IMR-90 (cell line): ENCODE results near the gene DTX3. TPM values are rescaled to one million over a fixed set of nuclear protein-coding genes. Genes with fewer than 3 reads are reported as not detected.

Source experiments
- ATAC-seq: fragments of 200-7000 bp; cut with Tn5 transposase; 2 replicates; pipeline ENCODE4 v1.9.1; 2020; ENCODE audit warnings: low read depth, mild to moderate bottlenecking, moderate library complexity
- BruUV-seq: library from RNA; stranded (reverse); fragments of 400-500 nt; replicated peaks from 2 replicates; lab custom pipeline; 2021; lab: Mats Ljungman, UMichigan
- CTCF ChIA-PET: fragments of 300-600 bp; formaldehyde crosslinking; extraction: SDS; loops from one replicate; lab custom pipeline; 2021; ENCODE audit warnings: antibody characterized with exemption; lab: Yijun Ruan, JAX
- POLR2A ChIA-PET: fragments of 300-600 bp; sonication (Branson Sonifier 250); formaldehyde crosslinking; loops from one replicate; lab custom pipeline; 2022; ENCODE audit warnings: antibody characterized with exemption; ENCODE audit not compliant: unreplicated experiment; lab: Charles Lee
- DNase-seq: peaks from one replicate; pipeline ENCODE4 v3.0.0; 2013
- H2AFZ ChIP-seq: replicated peaks from 2 replicates; pipeline ENCODE3; 2013; ENCODE audit warnings: low read length, mild to moderate bottlenecking; ENCODE audit not compliant: poor library complexity
- H2AK5ac ChIP-seq: 2 replicates; pipeline ENCODE4 v1.6.1; 2013; ENCODE audit warnings: low read depth, low read length, inconsistent platforms
- H2AK9ac ChIP-seq: replicated peaks from 2 replicates; pipeline ENCODE3; 2013; ENCODE audit warnings: mild to moderate bottlenecking, low read depth, low read length, moderate library complexity; ENCODE audit not compliant: poor library complexity
- H2BK120ac ChIP-seq: 2 replicates; pipeline ENCODE4 v1.6.1; 2013; ENCODE audit warnings: low read depth, low read length, inconsistent platforms
- H2BK15ac ChIP-seq: 3 replicates; pipeline ENCODE4 v1.6.1; 2013; ENCODE audit warnings: low read depth, low read length, inconsistent platforms
- H2BK20ac ChIP-seq: 2 replicates; pipeline ENCODE4 v1.6.1; 2013; ENCODE audit warnings: low read depth, mild to moderate bottlenecking, inconsistent platforms, low read length, moderate library complexity
- H2BK5ac ChIP-seq: 2 replicates; pipeline ENCODE4 v1.6.1; 2013; ENCODE audit warnings: mild to moderate bottlenecking, low read depth, low read length, inconsistent platforms; ENCODE audit not compliant: poor library complexity, severe bottlenecking
- H3K14ac ChIP-seq: replicated peaks from 2 replicates; pipeline ENCODE4 v1.6.1; 2013; ENCODE audit warnings: low read depth, low read length, inconsistent platforms
- H3K18ac ChIP-seq: 2 replicates; pipeline ENCODE4 v1.6.1; 2013; ENCODE audit warnings: low read depth, low read length, control low read depth
- H3K23ac ChIP-seq: 2 replicates; pipeline ENCODE4 v1.6.1; 2013; ENCODE audit warnings: low read depth, low read length, inconsistent platforms
- H3K27ac ChIP-seq: 2 replicates; pipeline ENCODE4 v1.5.1; 2013; ENCODE audit warnings: mild to moderate bottlenecking, control low read depth, low read length; ENCODE audit not compliant: insufficient read depth
- H3K27me3 ChIP-seq: 2 replicates; pipeline ENCODE4 v1.6.1; 2013; ENCODE audit warnings: low read length; ENCODE audit not compliant: control insufficient read depth, insufficient read depth
- H3K36me3 ChIP-seq: 2 replicates; pipeline ENCODE4 v1.6.1; 2013; ENCODE audit warnings: low read length, mixed read lengths; ENCODE audit not compliant: control insufficient read depth, insufficient read depth
- H3K4ac ChIP-seq: 2 replicates; pipeline ENCODE4 v1.6.1; 2013; ENCODE audit warnings: low read depth, low read length, inconsistent platforms
- H3K4me1 ChIP-seq: 2 replicates; pipeline ENCODE4 v1.6.1; 2013; ENCODE audit warnings: low read length, mixed read lengths; ENCODE audit not compliant: control insufficient read depth, insufficient read depth
- H3K4me2 ChIP-seq: 2 replicates; pipeline ENCODE4 v1.6.1; 2013; ENCODE audit warnings: low read depth, mild to moderate bottlenecking, control low read depth, low read length, moderate library complexity
- H3K4me3 ChIP-seq: 2 replicates; pipeline ENCODE4 v1.5.1; 2013; ENCODE audit warnings: low read depth, mild to moderate bottlenecking, control low read depth, low read length, moderate library complexity; ENCODE audit not compliant: insufficient read depth
- H3K56ac ChIP-seq: 2 replicates; pipeline ENCODE4 v1.6.1; 2013; ENCODE audit warnings: low read length, inconsistent platforms; ENCODE audit not compliant: insufficient read depth; ENCODE audit errors: extremely low read depth
- H3K79me1 ChIP-seq, 2 experiments: 2 replicates each; pipeline ENCODE4 v1.6.1; 2013; ENCODE audit warnings: low read length in 2 of 2, inconsistent platforms in 1 of 2, low read depth in 1 of 2
- H3K9ac ChIP-seq: 2 replicates; pipeline ENCODE4 v1.6.1; 2013; ENCODE audit warnings: low read depth, low read length, control low read depth
- H3K9me1 ChIP-seq: 2 replicates; pipeline ENCODE4 v1.6.1; 2013; ENCODE audit warnings: low read length, inconsistent platforms; ENCODE audit not compliant: insufficient read depth
- H3K9me3 ChIP-seq: 2 replicates; pipeline ENCODE4 v1.6.1; 2013; ENCODE audit warnings: low read length; ENCODE audit not compliant: control insufficient read depth, insufficient read depth
- H4K20me1 ChIP-seq: 2 replicates; pipeline ENCODE4 v1.6.1; 2013; ENCODE audit warnings: low read length, inconsistent platforms; ENCODE audit not compliant: insufficient read depth
- H4K5ac ChIP-seq: 2 replicates; pipeline ENCODE4 v1.6.1; 2013; ENCODE audit warnings: mild to moderate bottlenecking, low read depth, low read length, control low read depth
- H4K8ac ChIP-seq, 2 experiments: 2 replicates each; pipeline ENCODE4 v1.6.1; 2013; ENCODE audit warnings: low read depth in 2 of 2, low read length in 2 of 2, control low read depth in 1 of 2, inconsistent platforms in 1 of 2
- H4K91ac ChIP-seq: 2 replicates; pipeline ENCODE4 v1.6.1; 2013; ENCODE audit warnings: low read depth, low read length, inconsistent platforms; ENCODE audit not compliant: insufficient read depth
- BHLHE40 ChIP-seq: fragments of 150-350 bp; IDR thresholded peaks from 2 replicates; pipeline ENCODE4 v1.6.1; 2016; ENCODE audit warnings: mild to moderate bottlenecking, low read depth, low read length
- CEBPB ChIP-seq: IDR thresholded peaks from 2 replicates; pipeline ENCODE4 v1.6.1; 2012; ENCODE audit warnings: low read depth, low read length, improper control_type of control experiment
- CHD1 ChIP-seq: IDR thresholded peaks from 2 replicates; pipeline ENCODE4 v1.6.1; 2012; ENCODE audit warnings: low read depth, low read length, improper control_type of control experiment
- FOS ChIP-seq: fragments of 150-350 bp; IDR thresholded peaks from 2 replicates; pipeline ENCODE4 v1.6.1; 2016; ENCODE audit warnings: low read depth, low read length
- MAFK ChIP-seq: IDR thresholded peaks from 2 replicates; pipeline ENCODE4 v1.6.1; 2012; ENCODE audit warnings: low read depth, low read length, improper control_type of control experiment
- MAZ ChIP-seq: IDR thresholded peaks from 2 replicates; pipeline ENCODE4 v1.6.1; 2012; ENCODE audit warnings: low read depth, mild to moderate bottlenecking, low read length, improper control_type of control experiment, moderate library complexity, borderline replicate concordance
- MXI1 ChIP-seq: IDR thresholded peaks from 2 replicates; pipeline ENCODE4 v1.6.1; 2012; ENCODE audit warnings: low read depth, mild to moderate bottlenecking, low read length, moderate library complexity, borderline replicate concordance
- NFE2L2 ChIP-seq: fragments of 150-350 bp; IDR thresholded peaks from 2 replicates; pipeline ENCODE4 v1.6.1; 2016; ENCODE audit warnings: low read depth, mild to moderate bottlenecking, low read length
- POLR2A ChIP-seq: IDR thresholded peaks from 2 replicates; pipeline ENCODE4 v1.6.1; 2012; ENCODE audit warnings: mild to moderate bottlenecking, low read depth, low read length
- RAD21 ChIP-seq: IDR thresholded peaks from 2 replicates; pipeline ENCODE4 v1.6.1; 2012; ENCODE audit warnings: low read length, improper control_type of control experiment
- RCOR1 ChIP-seq: IDR thresholded peaks from 2 replicates; pipeline ENCODE4 v1.6.1; 2012; ENCODE audit warnings: mild to moderate bottlenecking, low read length, improper control_type of control experiment; ENCODE audit not compliant: insufficient replicate concordance
- RFX5 ChIP-seq: IDR thresholded peaks from 2 replicates; pipeline ENCODE4 v1.8.0; 2012; ENCODE audit warnings: low read depth, mild to moderate bottlenecking, low read length, moderate library complexity
- SMC3 ChIP-seq: fragments of 150-350 bp; IDR thresholded peaks from 2 replicates; pipeline ENCODE4 v1.6.1; 2016; ENCODE audit warnings: low read depth, mild to moderate bottlenecking, antibody characterized with exemption, low read length, moderate library complexity
- dilution Hi-C: fragments of 300-500 bp; cut with HindIII; formaldehyde crosslinking; loops from one replicate; pipeline ENCODE4 v1.14.3; 2018; ENCODE audit warnings: low sequenced_read_pairs; ENCODE audit not compliant: unreplicated experiment
- in situ Hi-C: fragments of 300-500 bp; cut with MboI; formaldehyde crosslinking; loops from 3 replicates; pipeline ENCODE4 v1.14.3; 2019; ENCODE audit warnings: low sequenced_read_pairs, inconsistent platforms, mixed read lengths
- intact Hi-C: fragments of 100-400 bp; cut with micrococcal nuclease; formaldehyde crosslinking; loops from 2 replicates; pipeline ENCODE4 v1.10.0; 2022
- polyA plus RNA-seq, 3 experiments: library from polyadenylated mRNA; depleted of rRNA; stranded (reverse); fragments of >200 nt; gene quantifications; 2 replicates each; pipeline ENCODE4 v1.2.3, GENCODE V29; 2012; ENCODE audit warnings: low replicate concordance in 1 of 3
- total RNA-seq: library from RNA; depleted of rRNA; stranded (reverse); fragments of >200 nt; gene quantifications from 2 replicates; pipeline ENCODE4 v1.2.3, GENCODE V29; 2012
- TF ChIP-seq, protein P1 (sequence below): conservative IDR thresholded peaks from 2 replicates; pipeline ENCODE4 v1.5.1; 2012; ENCODE audit warnings: mild to moderate bottlenecking, low read depth, low read length, improper control_type of control experiment
- TF ChIP-seq, protein P2 (sequence below): fragments of 150-350 bp; IDR thresholded peaks from 2 replicates; pipeline ENCODE4 v1.6.1; 2017; ENCODE audit warnings: mild to moderate bottlenecking, antibody characterized with exemption, low read length, low read depth
- TF ChIP-seq, protein P3 (sequence below): fragments of 150-350 bp; IDR thresholded peaks from 2 replicates; pipeline ENCODE4 v1.6.1; 2016; ENCODE audit warnings: low read depth, mild to moderate bottlenecking, low read length, moderate library complexity, borderline replicate concordance

DTX3 gene
- total and polyA plus RNA-seq, 2 of the 4 experiments (the other 2 are of a cell fraction) = 2.9 to 14.6 TPM

DNA sequence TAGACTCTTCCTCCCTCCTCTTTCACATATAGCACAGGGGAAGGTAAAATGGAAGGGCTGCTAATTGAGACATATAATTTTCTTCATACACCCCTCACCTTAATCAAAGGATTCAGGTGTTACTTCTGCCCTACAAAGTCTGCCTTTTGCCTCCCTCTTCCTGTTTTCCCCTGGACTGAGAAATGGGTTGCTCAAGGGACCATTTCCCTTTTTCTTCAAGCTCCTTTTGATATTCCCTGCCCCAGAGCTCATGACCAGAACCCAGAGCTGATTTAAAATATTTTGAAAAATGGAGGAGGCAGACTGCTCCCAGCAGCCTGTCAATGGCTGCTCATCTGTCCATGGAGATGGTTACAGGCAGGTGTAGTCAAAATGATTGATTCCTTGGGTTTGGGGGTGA, 19.9 kb upstream of the DTX3 start:
- Histone ChIP-seq H4K5ac (no peak overlapping the region), H3K9me3 (no peaks in the 10 kb centered on the region), H2BK120ac (no peak overlapping the region), H2BK20ac (no peak overlapping the region), H3K14ac (no peak overlapping the region), H2BK5ac (no peak overlapping the region), H3K4ac (no peak overlapping the region), H3K27ac (no peak overlapping the region), H4K20me1 (no peaks in the 10 kb centered on the region), H2BK15ac (no peak overlapping the region), H3K9me1 (no peaks in the 10 kb centered on the region), H2AK9ac (no peak overlapping the region), H3K56ac (no peak overlapping the region), H3K23ac (no peak overlapping the region), H3K4me2 (no peak overlapping the region), H3K27me3 (peaks cover 36% of the 10 kb centered on the region), H4K91ac (no peak overlapping the region), H2AFZ (no peak overlapping the region), H3K36me3 (no peaks in the 10 kb centered on the region), H3K9ac (no peak overlapping the region), H3K18ac (no peak overlapping the region), H3K4me3 (no peak overlapping the region), H2AK5ac (no peak overlapping the region), H3K4me1 (no peaks in the 10 kb centered on the region), H4K8ac (no peak overlapping the region), H3K79me1 (no peaks in the 10 kb centered on the region)
- DNase-seq = no peak
- in situ Hi-C loops (loop anchor here (5.0 to 10.0 kb wide), 2 partner anchors 38 to 150 kb away; partner anchors contain the start of gene AGAP2), dilution Hi-C loops (no loop called here), intact Hi-C loops (loop anchor here (5.0 kb wide), 1 partner anchor 153 kb away; the partner anchor contains the start of gene AGAP2)
- CTCF ChIA-PET = interaction anchor here (0.7 to 2.0 kb wide), 4 partner anchors 10 to 49 kb away, joined by 3 to 11 read pairs (median 6); partner anchors contain the start of gene B4GALNT1
- ATAC-seq = no peak
- TF ChIP-seq, protein P1, sequence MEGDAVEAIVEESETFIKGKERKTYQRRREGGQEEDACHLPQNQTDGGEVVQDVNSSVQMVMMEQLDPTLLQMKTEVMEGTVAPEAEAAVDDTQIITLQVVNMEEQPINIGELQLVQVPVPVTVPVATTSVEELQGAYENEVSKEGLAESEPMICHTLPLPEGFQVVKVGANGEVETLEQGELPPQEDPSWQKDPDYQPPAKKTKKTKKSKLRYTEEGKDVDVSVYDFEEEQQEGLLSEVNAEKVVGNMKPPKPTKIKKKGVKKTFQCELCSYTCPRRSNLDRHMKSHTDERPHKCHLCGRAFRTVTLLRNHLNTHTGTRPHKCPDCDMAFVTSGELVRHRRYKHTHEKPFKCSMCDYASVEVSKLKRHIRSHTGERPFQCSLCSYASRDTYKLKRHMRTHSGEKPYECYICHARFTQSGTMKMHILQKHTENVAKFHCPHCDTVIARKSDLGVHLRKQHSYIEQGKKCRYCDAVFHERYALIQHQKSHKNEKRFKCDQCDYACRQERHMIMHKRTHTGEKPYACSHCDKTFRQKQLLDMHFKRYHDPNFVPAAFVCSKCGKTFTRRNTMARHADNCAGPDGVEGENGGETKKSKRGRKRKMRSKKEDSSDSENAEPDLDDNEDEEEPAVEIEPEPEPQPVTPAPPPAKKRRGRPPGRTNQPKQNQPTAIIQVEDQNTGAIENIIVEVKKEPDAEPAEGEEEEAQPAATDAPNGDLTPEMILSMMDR = no peak
- no peak for TF ChIP-seq CHD1
- no peak for TF ChIP-seq CEBPB
- TF ChIP-seq POLR2A = no peak
- TF ChIP-seq, protein P2, sequence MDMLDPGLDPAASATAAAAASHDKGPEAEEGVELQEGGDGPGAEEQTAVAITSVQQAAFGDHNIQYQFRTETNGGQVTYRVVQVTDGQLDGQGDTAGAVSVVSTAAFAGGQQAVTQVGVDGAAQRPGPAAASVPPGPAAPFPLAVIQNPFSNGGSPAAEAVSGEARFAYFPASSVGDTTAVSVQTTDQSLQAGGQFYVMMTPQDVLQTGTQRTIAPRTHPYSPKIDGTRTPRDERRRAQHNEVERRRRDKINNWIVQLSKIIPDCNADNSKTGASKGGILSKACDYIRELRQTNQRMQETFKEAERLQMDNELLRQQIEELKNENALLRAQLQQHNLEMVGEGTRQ = no peak
- TF ChIP-seq RAD21 = no peak
- TF ChIP-seq NFE2L2 = no peak
- no peak for TF ChIP-seq BHLHE40
- no peak for TF ChIP-seq MAFK
- no peak for TF ChIP-seq MAZ
- no peak for TF ChIP-seq SMC3
- no peak for TF ChIP-seq RFX5
- TF ChIP-seq RCOR1 = no peak
- TF ChIP-seq, protein P3, sequence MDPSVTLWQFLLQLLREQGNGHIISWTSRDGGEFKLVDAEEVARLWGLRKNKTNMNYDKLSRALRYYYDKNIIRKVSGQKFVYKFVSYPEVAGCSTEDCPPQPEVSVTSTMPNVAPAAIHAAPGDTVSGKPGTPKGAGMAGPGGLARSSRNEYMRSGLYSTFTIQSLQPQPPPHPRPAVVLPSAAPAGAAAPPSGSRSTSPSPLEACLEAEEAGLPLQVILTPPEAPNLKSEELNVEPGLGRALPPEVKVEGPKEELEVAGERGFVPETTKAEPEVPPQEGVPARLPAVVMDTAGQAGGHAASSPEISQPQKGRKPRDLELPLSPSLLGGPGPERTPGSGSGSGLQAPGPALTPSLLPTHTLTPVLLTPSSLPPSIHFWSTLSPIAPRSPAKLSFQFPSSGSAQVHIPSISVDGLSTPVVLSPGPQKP = no peak
- no peak for TF ChIP-seq FOS
- no peak for TF ChIP-seq MXI1
- POLR2A ChIA-PET = interaction anchor here (0.6 kb wide), 1 partner anchor 56 kb away, joined by 3 read pairs; no protein-coding TSS in a partner anchor
- BruUV-seq = no TSS peak
